ENCODE results near the gene AGAP1.

Gene AGAP1

DNA sequence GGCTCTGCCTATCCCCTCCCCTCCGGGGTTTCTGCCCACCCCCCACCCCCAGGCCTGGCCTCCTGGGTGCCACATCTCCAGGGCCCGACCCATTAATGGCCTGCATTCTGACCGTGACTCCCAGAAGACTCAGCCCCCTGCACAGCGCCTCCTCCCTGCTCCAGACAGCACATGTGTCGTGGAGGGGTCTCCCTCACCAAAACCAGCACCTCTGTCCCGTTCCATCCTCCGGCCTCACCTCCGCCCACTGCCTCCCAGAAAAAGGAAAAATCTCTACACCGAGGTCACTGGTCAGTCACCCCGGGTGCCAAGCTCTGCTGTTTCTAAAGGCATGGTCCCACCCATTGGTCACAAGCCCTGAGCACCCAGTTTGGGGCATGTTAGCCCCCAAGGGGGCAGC is 609.1 kb downstream of the AGAP1 start:
- CTCF ChIA-PET: no interaction called here

DNA sequence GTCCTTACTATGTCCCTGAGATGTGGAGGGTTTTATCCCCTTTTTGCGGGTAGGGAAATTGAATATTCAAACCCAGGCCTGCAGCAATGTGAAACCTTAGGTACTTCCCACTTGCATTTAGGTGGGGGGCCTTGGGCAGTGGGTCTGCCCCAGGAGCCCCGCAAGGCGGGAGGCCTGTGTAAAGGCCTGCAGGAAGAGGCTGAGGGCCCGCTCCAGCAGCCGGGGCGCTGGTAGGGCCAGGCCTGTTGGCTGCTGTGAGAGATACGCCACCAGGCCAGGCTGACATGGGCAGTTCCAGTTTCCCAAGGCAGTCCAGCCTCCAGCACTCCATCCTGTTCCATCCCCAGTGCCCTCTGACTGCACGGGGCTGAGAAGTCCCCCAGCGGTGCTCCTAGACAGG is 610.1 kb downstream of the AGAP1 start:
- TF ChIP-seq, protein P1, sequence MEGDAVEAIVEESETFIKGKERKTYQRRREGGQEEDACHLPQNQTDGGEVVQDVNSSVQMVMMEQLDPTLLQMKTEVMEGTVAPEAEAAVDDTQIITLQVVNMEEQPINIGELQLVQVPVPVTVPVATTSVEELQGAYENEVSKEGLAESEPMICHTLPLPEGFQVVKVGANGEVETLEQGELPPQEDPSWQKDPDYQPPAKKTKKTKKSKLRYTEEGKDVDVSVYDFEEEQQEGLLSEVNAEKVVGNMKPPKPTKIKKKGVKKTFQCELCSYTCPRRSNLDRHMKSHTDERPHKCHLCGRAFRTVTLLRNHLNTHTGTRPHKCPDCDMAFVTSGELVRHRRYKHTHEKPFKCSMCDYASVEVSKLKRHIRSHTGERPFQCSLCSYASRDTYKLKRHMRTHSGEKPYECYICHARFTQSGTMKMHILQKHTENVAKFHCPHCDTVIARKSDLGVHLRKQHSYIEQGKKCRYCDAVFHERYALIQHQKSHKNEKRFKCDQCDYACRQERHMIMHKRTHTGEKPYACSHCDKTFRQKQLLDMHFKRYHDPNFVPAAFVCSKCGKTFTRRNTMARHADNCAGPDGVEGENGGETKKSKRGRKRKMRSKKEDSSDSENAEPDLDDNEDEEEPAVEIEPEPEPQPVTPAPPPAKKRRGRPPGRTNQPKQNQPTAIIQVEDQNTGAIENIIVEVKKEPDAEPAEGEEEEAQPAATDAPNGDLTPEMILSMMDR (IDR thresholded peaks at IDR 0.05; ENCODE audit: control extremely low read depth, extremely low read depth, low read depth, missing control alignments): no peak
- no peak for DNase-seq (ENCODE audit: extremely low spot score)
- POLR2A ChIA-PET: no interaction called here
- CTCF ChIA-PET: no interaction called here

More for the DNA sequence above, 609.1 kb downstream of the AGAP1 start:
- no peak for DNase-seq (ENCODE audit: extremely low spot score)
- TF ChIP-seq, protein P1 (IDR thresholded peaks at IDR 0.05; ENCODE audit: control extremely low read depth, extremely low read depth, low read depth, missing control alignments): no peak
- POLR2A ChIA-PET: no interaction called here

DNA sequence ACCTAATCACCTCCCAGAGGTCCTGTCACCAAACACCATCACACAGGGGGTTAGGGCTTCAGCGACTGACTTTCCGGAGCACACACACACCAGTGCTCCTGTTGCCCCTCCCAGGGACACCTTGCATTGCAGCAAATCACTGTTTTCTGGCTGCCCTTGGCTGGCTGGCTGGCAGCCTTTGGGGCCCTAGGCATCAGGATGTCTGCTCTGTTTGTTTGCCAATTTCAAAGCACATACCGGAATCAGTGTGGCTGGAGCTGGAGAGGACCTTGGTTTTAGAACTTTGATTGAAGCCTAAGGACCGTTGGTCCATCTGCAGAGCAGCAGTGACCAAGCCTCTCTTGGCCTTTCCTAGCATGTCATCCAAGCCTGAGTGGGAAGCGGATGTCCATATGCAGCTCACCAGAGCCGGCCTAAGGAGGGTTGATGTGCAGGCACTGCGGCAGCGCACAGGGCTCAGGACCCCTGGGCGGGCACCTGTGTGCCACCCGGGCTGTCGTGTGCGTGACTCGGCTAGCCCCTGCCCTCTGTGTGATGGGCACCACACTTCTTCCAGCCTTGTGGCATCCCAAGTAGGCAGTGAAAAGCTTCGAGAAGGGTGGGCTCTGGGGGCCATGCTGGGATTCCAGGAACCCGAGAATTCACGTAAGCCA is 612.2 kb downstream of the AGAP1 start:
- DNase-seq (ENCODE audit: extremely low spot score): no peak
- POLR2A ChIA-PET: no interaction called here
- TF ChIP-seq, protein P1 (IDR thresholded peaks at IDR 0.05; ENCODE audit: control extremely low read depth, extremely low read depth, low read depth, missing control alignments): no peak

DNA sequence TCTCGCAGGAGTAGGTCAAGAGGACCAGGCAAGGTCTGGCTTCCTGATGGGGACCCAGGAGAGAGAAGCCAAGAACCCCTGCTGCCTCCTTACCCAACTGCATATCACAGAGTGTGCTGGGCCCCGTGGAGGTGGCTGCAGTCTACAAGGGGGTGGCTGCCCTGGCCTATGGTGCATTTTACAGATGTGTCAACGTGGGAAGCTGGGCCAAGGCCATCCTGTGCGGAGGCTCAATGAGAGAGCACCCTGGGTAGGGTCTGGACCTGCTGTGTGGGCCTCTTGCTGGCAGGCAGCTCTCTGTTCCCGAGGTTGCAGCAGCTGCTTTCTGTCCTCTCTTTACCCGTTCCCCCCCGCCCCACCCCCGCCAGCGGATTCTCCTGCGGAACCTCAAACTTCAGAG is 612.9 kb downstream of the AGAP1 start:
- TF ChIP-seq, protein P1 (IDR thresholded peaks at IDR 0.05; ENCODE audit: control extremely low read depth, extremely low read depth, low read depth, missing control alignments): no peak
- no peak for DNase-seq (ENCODE audit: extremely low spot score)
- CTCF ChIA-PET: no interaction called here
- POLR2A ChIA-PET: no interaction called here

More for the DNA sequence above, 612.2 kb downstream of the AGAP1 start:
- CTCF ChIA-PET: no interaction called here

DNA sequence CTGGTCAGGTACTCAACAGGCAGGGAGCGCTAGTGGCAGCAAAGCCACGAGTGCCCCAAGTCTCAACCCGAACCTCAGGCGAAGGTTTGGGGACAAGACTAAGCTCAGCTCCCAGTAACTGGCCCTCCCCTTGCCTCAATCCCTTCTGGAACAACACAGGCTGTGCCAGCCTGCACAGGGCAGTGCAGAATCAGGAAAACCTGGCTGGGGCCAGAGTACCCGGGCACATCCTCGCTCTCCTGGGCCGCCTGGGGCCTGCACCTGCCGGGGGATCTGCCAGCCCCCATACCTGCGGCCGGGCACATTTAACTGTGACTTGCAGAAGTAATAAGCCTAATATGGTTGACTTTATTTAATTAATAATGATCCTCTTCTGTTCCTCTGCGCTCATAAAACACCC is 613.7 kb downstream of the AGAP1 start:
- TF ChIP-seq, protein P1 (IDR thresholded peaks at IDR 0.05; ENCODE audit: control extremely low read depth, extremely low read depth, low read depth, missing control alignments): no peak
- no peak for DNase-seq (ENCODE audit: extremely low spot score)
- CTCF ChIA-PET: no interaction called here
- POLR2A ChIA-PET: no interaction called here

DNA sequence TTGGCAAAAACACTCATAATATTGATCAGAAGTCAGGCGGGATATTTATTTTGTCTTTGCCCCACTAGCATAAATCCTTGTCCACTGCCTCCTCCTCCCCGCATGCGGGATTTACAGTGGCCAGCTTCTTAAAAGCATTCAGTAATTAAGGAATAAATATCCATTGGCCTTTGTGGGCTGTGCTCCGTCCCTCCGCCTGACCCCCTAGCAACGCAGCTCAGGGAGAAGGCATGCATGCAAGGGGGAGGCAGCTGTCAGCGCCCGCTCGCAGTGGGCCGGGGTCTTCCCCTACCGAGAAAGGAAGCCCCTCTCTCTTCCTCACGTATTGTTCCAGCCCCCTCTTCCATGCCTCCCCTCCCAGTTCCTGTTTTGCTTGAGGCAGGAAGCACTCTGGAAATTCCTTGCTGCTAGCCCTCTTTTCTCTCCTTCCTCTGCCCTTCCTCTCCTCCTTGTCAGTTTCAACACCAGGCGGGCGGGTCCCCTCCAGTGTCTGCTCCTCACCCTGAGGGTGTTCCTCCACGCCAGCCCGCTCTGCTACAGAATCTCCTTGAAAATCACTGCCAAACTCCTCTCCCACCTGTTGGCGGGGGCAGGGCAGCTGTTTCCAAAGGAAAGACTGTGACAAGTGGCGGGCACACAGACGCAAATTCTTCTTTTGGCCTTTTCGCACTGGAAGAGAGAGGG is 614.2 kb downstream of the AGAP1 start:
- POLR2A ChIA-PET: no interaction called here
- TF ChIP-seq, protein P1 (IDR thresholded peaks at IDR 0.05; ENCODE audit: control extremely low read depth, extremely low read depth, low read depth, missing control alignments): no peak
- DNase-seq (ENCODE audit: extremely low spot score): no peak
- CTCF ChIA-PET: no interaction called here

All from GM10248 (cell line).